ENCODE measurements around the gene NBL1. TPM values are rescaled to one million over a fixed set of nuclear protein-coding genes. Genes with fewer than 3 reads are reported as not detected.

Gene NBL1
- total RNA-seq, 5 donors from 2014 or later (not counting 1 experiment from before 2014, with no cell fraction given): 11.4 to 38.1 (median 13.7) TPM

Other genes starting within 250 kb of the NBL1 start
- 100 to 1,000 TPM; 272 to 342 (median 320) TPM for gene CAPZB, start 158.8 kb upstream of the NBL1 start, total RNA-seq
- under 1 TPM; 0.16 to 0.90 (median 0.19) TPM for gene HTR6, start 20.6 kb downstream of the NBL1 start, total RNA-seq
- 10 to 100 TPM; 17.2 to 29.2 (median 22.3) TPM for gene TMCO4, start 155.6 kb downstream of the NBL1 start, total RNA-seq
- not detected for gene RNF186, start 171.0 kb downstream of the NBL1 start, total RNA-seq
- gene OTUD3, start 238.1 kb downstream of the NBL1 start, total RNA-seq: 10 to 100 TPM; 10.6 to 20.4 (median 13.6) TPM

All from T-cell (primary cell).